ENCODE data around the gene DUS1L.

DNA sequence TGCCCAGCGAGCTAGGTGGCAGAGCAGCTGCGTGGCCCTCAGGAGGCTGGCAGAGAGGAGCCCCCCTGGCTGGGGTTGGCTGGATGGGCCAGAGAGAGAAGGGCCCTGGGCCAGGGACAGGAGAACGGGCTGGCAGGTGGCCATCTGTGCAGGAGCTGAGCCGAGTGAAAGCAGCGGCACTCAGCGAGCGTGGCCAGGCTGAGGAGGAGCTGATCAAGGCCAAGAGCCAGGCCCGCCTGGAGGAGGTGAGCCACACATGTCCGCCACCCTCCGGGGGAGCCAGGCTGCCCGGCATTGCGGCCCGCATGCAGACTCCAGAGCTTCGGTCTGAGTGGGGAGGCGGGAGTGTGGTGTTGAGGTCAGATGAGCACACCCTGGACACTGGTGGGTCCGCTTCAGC is 36.2 kb downstream of the DUS1L start:
- no peak for TF ChIP-seq EZH2phosphoT487 (IDR thresholded peaks at IDR 0.05; ENCODE audit: low read depth, severe bottlenecking, unreplicated experiment)
- TF ChIP-seq, protein P1, sequence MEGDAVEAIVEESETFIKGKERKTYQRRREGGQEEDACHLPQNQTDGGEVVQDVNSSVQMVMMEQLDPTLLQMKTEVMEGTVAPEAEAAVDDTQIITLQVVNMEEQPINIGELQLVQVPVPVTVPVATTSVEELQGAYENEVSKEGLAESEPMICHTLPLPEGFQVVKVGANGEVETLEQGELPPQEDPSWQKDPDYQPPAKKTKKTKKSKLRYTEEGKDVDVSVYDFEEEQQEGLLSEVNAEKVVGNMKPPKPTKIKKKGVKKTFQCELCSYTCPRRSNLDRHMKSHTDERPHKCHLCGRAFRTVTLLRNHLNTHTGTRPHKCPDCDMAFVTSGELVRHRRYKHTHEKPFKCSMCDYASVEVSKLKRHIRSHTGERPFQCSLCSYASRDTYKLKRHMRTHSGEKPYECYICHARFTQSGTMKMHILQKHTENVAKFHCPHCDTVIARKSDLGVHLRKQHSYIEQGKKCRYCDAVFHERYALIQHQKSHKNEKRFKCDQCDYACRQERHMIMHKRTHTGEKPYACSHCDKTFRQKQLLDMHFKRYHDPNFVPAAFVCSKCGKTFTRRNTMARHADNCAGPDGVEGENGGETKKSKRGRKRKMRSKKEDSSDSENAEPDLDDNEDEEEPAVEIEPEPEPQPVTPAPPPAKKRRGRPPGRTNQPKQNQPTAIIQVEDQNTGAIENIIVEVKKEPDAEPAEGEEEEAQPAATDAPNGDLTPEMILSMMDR (IDR thresholded peaks at IDR 0.05; ENCODE audit: poor library complexity): no peak
